Esophagus squamous epithelium (tissue), 4 donors: Measurements from ENCODE around the gene ANXA5.
"Not testable (repeated sequence)": the region's sequence is repeated elsewhere in the genome, so short reads cannot be mapped to it uniquely, and the experiment has no call there.

Experiments
- CTCF ChIP-seq, 6 experiments: fragments of 450-650 bp in 4 of 6; fragments of 200-600 bp in 2 of 6; sonication (generic) in 2 of 6; IDR thresholded peaks; one replicate each; pipeline ENCODE4 v1.5.1; 2016 to 2019; ENCODE audit warnings: antibody characterized with exemption in 6 of 6, mild to moderate bottlenecking in 4 of 6, moderate library complexity in 4 of 6
- POLR2A ChIP-seq, 4 donors: fragments of 450-650 bp; IDR thresholded peaks; one replicate each; pipeline ENCODE4 v1.6.1; 2017; ENCODE audit warnings: antibody characterized with exemption in 4 of 4, mild to moderate bottlenecking in 4 of 4, moderate library complexity in 3 of 4

- TF ChIP-seq POLR2A, CTCF (IDR thresholded peaks at IDR 0.05): not testable (repeated sequence)
These were observed 36.4 kb downstream of the ANXA5 start for GRCh38 chr4:121660175-121660933.
